Breast epithelium (tissue), 3 donors: ENCODE results near the gene SENP3.
"Not testable (repeated sequence)": the region's sequence is repeated elsewhere in the genome, so short reads cannot be mapped to it uniquely, and the experiment has no call there.

Experiments
- POLR2A ChIP-seq: fragments of 450-650 bp; IDR thresholded peaks from one replicate; pipeline ENCODE4 v1.6.1; 2016; ENCODE audit warnings: antibody characterized with exemption, mild to moderate bottlenecking, moderate library complexity
- TF ChIP-seq, protein P1 (sequence below), 3 donors: fragments of 450-650 bp; IDR thresholded peaks; one replicate each; pipeline ENCODE4 v1.5.1; 2016 to 2017; ENCODE audit warnings: antibody characterized with exemption in 3 of 3, mild to moderate bottlenecking in 3 of 3, moderate library complexity in 3 of 3

DNA sequence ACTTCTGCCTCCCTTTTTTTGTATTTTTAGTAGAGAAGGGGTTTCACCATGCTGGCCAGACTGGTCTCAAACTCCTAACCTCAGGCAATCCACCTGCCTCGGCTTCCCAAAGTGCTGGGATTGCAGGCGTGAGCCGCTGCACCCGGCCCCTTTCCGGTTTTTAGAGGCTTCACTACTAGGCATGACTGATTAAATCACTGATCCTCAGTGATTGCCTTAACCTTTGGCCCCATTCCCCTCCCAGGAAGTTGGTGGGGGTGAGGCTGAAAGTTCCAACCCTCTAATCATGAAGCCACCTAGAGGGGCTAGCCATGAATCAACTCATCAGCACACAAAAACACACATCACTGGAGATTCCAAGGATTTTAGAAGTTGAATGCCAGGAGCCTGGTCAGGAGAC, 35.8 kb downstream of the SENP3 start:
- TF ChIP-seq, protein P1, sequence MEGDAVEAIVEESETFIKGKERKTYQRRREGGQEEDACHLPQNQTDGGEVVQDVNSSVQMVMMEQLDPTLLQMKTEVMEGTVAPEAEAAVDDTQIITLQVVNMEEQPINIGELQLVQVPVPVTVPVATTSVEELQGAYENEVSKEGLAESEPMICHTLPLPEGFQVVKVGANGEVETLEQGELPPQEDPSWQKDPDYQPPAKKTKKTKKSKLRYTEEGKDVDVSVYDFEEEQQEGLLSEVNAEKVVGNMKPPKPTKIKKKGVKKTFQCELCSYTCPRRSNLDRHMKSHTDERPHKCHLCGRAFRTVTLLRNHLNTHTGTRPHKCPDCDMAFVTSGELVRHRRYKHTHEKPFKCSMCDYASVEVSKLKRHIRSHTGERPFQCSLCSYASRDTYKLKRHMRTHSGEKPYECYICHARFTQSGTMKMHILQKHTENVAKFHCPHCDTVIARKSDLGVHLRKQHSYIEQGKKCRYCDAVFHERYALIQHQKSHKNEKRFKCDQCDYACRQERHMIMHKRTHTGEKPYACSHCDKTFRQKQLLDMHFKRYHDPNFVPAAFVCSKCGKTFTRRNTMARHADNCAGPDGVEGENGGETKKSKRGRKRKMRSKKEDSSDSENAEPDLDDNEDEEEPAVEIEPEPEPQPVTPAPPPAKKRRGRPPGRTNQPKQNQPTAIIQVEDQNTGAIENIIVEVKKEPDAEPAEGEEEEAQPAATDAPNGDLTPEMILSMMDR (IDR thresholded peaks at IDR 0.05) = not testable (repeated sequence)
- TF ChIP-seq POLR2A = not testable (repeated sequence)
